Calu3 (cell line): ENCODE data around the gene DAO. TPM values are rescaled to one million over a fixed set of nuclear protein-coding genes. Genes with fewer than 3 reads are reported as not detected.

ENCODE experiments used
- BruUV-seq: library from RNA; stranded (reverse); fragments of 400-500 nt; replicated peaks from 2 replicates; lab custom pipeline; 2021; lab: Mats Ljungman, UMichigan
- CTCF ChIA-PET: fragments of 300-600 bp; sonication (Branson Sonifier 250); formaldehyde crosslinking; loops from one replicate; lab custom pipeline; 2022; ENCODE audit warnings: antibody characterized with exemption; lab: Charles Lee
- DNase-seq: peaks from one replicate; pipeline ENCODE4 v3.0.0; 2022
- H3K27ac Mint-ChIP-seq: one replicate; pipeline ENCODE4 v1.8.0; 2022; ENCODE audit warnings: mixed read lengths; ENCODE audit not compliant: unreplicated experiment
- H3K27me3 Mint-ChIP-seq: one replicate; pipeline ENCODE4 v1.8.0; 2022; ENCODE audit warnings: mixed read lengths; ENCODE audit not compliant: unreplicated experiment
- H3K36me3 Mint-ChIP-seq: one replicate; pipeline ENCODE4 v1.8.0; 2022; ENCODE audit warnings: mild to moderate bottlenecking, moderate library complexity, mixed read lengths; ENCODE audit not compliant: insufficient read depth, unreplicated experiment
- H3K4me1 Mint-ChIP-seq: one replicate; pipeline ENCODE4 v1.8.0; 2022; ENCODE audit warnings: mild to moderate bottlenecking, low read depth, mixed read lengths; ENCODE audit not compliant: unreplicated experiment
- H3K4me3 Mint-ChIP-seq: one replicate; pipeline ENCODE4 v1.8.0; 2022; ENCODE audit warnings: mild to moderate bottlenecking, low read depth, moderate library complexity, mixed read lengths; ENCODE audit not compliant: unreplicated experiment
- H3K9me3 Mint-ChIP-seq: one replicate; pipeline ENCODE4 v1.8.0; 2022; ENCODE audit warnings: low read depth, mixed read lengths; ENCODE audit not compliant: unreplicated experiment
- intact Hi-C: fragments of 100-400 bp; cut with micrococcal nuclease; formaldehyde crosslinking; loops from one replicate; pipeline ENCODE4 v1.10.0; 2022; ENCODE audit not compliant: unreplicated experiment
- total RNA-seq: library from RNA; stranded (reverse); gene quantifications from 2 replicates; pipeline ENCODE4 v1.2.3, GENCODE V29; 2022
- TF ChIP-seq, protein P1 (sequence below): fragments of 200-600 bp; IDR thresholded peaks from one replicate; pipeline ENCODE4 v1.8.0; 2022; ENCODE audit warnings: antibody characterized with exemption; ENCODE audit not compliant: unreplicated experiment

DAO gene
- total RNA-seq, 1 experiment from 2014 or later, result not detected

DNA sequence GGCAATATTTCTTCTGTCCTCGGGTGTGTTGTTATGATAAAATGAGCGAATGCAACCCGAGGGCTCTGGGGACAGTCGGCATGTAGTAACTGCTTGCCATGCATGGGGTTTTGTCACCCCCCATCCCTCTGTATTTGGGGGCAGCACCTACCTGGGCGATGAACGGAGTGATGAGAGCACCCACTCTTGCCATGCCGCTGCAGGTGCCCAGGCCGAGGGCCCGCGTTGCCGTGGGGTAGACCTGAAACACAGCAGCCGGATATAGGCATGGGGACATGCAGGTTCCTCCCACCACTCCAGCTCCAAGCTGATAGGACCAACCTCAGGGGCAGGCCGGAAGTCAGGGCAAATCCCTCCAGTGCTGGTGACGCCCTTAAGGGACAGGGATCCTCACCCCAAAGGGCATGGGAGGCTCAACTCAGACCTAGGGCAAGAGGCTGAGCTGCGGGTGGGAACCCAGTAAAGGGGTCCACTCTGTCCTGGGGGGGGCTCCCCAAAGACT lies 35.8 kb downstream of the DAO start:
- TF ChIP-seq, protein P1, sequence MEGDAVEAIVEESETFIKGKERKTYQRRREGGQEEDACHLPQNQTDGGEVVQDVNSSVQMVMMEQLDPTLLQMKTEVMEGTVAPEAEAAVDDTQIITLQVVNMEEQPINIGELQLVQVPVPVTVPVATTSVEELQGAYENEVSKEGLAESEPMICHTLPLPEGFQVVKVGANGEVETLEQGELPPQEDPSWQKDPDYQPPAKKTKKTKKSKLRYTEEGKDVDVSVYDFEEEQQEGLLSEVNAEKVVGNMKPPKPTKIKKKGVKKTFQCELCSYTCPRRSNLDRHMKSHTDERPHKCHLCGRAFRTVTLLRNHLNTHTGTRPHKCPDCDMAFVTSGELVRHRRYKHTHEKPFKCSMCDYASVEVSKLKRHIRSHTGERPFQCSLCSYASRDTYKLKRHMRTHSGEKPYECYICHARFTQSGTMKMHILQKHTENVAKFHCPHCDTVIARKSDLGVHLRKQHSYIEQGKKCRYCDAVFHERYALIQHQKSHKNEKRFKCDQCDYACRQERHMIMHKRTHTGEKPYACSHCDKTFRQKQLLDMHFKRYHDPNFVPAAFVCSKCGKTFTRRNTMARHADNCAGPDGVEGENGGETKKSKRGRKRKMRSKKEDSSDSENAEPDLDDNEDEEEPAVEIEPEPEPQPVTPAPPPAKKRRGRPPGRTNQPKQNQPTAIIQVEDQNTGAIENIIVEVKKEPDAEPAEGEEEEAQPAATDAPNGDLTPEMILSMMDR, result no peak
- H3K27me3 Mint-ChIP-seq, result peaks cover 1% of the 10 kb centered on the region
- intact Hi-C loops, result no loop called here
- H3K4me1 Mint-ChIP-seq, result peaks cover 11% of the 10 kb centered on the region
- DNase-seq, result no peak
- no peak overlapping the region for H3K4me3 Mint-ChIP-seq
- peaks cover 4% of the 10 kb centered on the region for H3K36me3 Mint-ChIP-seq
- H3K27ac Mint-ChIP-seq, result no peak overlapping the region
- no TSS peak for BruUV-seq
- CTCF ChIA-PET, result no interaction called here
- no peaks in the 10 kb centered on the region for H3K9me3 Mint-ChIP-seq

GRCh38 chr12:108916336-108916735 lies 36.4 kb downstream of the DAO start:
- BruUV-seq, result no TSS peak
- intact Hi-C loops, result no loop called here

GRCh38 chr12:108918206-108918605 lies 38.3 kb downstream of the DAO start:
- H3K27ac Mint-ChIP-seq, result no peak overlapping the region
- H3K36me3 Mint-ChIP-seq, result no peaks in the 10 kb centered on the region
- peaks cover 13% of the 10 kb centered on the region for H3K27me3 Mint-ChIP-seq
- no peak for DNase-seq
- no TSS peak for BruUV-seq
- TF ChIP-seq, protein P1, result no peak
- H3K9me3 Mint-ChIP-seq, result no peaks in the 10 kb centered on the region
- CTCF ChIA-PET, result no interaction called here
- intact Hi-C loops, result no loop called here
- no peak overlapping the region for H3K4me3 Mint-ChIP-seq
- no peaks in the 10 kb centered on the region for H3K4me1 Mint-ChIP-seq

More at GRCh38 chr12:108916336-108916735, 36.4 kb downstream of the DAO start:
- H3K4me3 Mint-ChIP-seq, result no peak overlapping the region
- no peak overlapping the region for H3K27ac Mint-ChIP-seq
- CTCF ChIA-PET, result no interaction called here
- H3K9me3 Mint-ChIP-seq, result no peaks in the 10 kb centered on the region
- peaks cover 11% of the 10 kb centered on the region for H3K4me1 Mint-ChIP-seq
- H3K36me3 Mint-ChIP-seq, result peaks cover 4% of the 10 kb centered on the region
- DNase-seq, result no peak
- TF ChIP-seq, protein P1, result no peak
- H3K27me3 Mint-ChIP-seq, result peaks cover 8% of the 10 kb centered on the region

DNA sequence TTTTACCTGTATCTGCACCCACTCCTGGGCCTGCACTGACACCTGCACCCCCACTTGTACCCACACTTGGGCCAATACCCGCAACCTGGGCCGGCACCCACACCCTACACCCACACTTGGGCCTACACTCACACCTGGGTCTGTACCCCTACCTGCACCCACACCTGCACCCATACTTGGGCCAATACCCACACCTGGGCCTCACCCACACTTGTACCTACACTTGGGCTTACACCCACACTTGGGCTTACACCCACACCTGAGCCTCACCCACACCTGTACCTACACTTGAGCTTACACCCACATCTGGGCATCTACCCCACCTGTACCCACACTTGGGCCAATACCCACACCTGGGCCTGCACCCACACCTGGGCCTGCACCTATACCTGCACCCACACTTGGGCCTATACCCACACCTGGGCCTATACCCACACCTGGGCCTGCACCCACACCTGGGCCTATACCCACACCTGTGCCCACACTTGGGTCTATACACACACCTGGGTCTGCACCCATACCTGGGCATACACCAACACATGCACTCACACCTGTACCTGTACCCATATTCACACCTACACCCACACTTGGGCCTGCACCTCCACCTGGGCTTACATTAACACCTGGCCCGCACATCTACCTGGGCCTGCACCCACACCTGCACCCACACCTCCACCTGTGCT lies 39.2 kb downstream of the DAO start:
- intact Hi-C loops, result no loop called here
- Mint-ChIP-seq H3K4me3 (no peak overlapping the region), H3K36me3 (no peaks in the 10 kb centered on the region), H3K27ac (no peak overlapping the region), H3K27me3 (peaks cover 18% of the 10 kb centered on the region), H3K4me1 (no peaks in the 10 kb centered on the region), H3K9me3 (no peaks in the 10 kb centered on the region)
- TF ChIP-seq, protein P1, result no peak
- CTCF ChIA-PET, result no interaction called here
- no TSS peak for BruUV-seq
- no peak for DNase-seq
